Measurements from ENCODE around the gene ABHD6.
"Not testable (repeated sequence)": the region's sequence is repeated elsewhere in the genome, so short reads cannot be mapped to it uniquely, and the experiment has no call there.

The ABHD6 gene

DNA sequence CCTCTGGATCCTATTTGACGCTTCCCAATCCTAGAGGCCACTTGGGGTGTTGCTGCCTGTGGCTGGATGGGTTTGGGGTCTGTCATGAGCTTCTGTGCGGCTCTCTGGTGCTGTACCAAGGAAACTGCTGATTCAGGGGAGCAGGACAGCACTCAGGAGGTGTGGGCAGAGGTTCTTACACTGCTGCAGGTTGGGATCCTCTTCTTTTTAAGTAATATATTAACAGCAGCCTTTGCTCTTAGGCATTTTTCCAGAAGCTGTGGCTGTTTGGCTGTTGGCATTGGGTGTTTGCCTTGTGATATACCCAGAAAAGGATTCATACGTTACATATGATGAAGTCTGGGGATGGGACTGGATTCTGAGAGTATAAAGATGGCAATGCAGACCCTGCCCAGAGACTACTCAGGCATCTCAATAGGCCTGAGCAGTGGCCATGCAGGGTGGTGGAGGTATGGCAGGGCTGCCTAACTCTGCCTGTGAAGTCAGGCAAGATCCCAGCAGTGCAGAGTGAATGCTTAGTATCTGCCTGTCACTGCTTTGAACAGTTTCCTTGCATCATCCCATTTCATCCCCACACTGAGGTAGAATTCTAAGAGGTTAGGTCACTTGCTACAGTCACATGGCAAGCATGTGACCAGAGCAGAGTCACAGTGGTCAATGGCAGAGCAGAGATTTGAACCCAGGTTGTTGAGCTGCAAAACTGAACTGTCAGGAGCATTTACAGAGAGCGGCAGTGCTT is 3.9 kb downstream of the ABHD6 start:
- TF ChIP-seq, protein P1, sequence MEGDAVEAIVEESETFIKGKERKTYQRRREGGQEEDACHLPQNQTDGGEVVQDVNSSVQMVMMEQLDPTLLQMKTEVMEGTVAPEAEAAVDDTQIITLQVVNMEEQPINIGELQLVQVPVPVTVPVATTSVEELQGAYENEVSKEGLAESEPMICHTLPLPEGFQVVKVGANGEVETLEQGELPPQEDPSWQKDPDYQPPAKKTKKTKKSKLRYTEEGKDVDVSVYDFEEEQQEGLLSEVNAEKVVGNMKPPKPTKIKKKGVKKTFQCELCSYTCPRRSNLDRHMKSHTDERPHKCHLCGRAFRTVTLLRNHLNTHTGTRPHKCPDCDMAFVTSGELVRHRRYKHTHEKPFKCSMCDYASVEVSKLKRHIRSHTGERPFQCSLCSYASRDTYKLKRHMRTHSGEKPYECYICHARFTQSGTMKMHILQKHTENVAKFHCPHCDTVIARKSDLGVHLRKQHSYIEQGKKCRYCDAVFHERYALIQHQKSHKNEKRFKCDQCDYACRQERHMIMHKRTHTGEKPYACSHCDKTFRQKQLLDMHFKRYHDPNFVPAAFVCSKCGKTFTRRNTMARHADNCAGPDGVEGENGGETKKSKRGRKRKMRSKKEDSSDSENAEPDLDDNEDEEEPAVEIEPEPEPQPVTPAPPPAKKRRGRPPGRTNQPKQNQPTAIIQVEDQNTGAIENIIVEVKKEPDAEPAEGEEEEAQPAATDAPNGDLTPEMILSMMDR (conservative IDR thresholded peaks at IDR 0.05; ENCODE audit: low read depth, low read length) = no peak
- DNase-seq (ENCODE audit: low read depth) = no peak
- no peak overlapping the region for H3K4me3 ChIP-seq (ENCODE audit: low read length)

DNA sequence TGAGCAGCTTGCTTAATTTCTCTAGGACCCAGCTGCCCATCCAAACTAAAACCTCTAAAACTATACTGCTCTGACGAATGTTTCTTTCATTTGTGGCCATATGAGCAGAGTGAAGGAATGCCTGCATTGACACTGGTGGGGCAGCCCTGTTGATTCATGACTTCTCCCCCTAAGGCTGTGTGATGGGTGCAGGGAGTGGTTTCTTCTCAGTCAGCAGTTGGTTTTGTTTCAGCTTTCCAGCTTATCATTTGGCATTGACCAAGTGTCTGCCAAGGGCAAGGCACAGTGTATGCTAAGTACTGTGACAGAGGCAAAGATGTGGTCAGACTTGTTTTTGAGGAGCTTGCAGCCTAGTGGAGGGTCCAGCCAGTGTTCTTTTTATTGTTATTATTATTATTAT is 4.7 kb downstream of the ABHD6 start:
- no peak for DNase-seq (ENCODE audit: low read depth)
- H3K4me3 ChIP-seq (ENCODE audit: low read length) = no peak overlapping the region
- TF ChIP-seq, protein P1 (conservative IDR thresholded peaks at IDR 0.05; ENCODE audit: low read depth, low read length) = no peak

GRCh38 chr3:58242860-58243259 is 5.3 kb downstream of the ABHD6 start:
- H3K4me3 ChIP-seq (ENCODE audit: low read length); DNase-seq (ENCODE audit: low read depth): not testable (repeated sequence)

- H3K4me3 ChIP-seq (ENCODE audit: low read length) = no peak overlapping the region
- TF ChIP-seq, protein P1 (conservative IDR thresholded peaks at IDR 0.05; ENCODE audit: low read depth, low read length) = no peak
- no peak for DNase-seq (ENCODE audit: low read depth)
These were observed 6.5 kb downstream of the ABHD6 start for GRCh38 chr3:58243976-58244585.

DNA sequence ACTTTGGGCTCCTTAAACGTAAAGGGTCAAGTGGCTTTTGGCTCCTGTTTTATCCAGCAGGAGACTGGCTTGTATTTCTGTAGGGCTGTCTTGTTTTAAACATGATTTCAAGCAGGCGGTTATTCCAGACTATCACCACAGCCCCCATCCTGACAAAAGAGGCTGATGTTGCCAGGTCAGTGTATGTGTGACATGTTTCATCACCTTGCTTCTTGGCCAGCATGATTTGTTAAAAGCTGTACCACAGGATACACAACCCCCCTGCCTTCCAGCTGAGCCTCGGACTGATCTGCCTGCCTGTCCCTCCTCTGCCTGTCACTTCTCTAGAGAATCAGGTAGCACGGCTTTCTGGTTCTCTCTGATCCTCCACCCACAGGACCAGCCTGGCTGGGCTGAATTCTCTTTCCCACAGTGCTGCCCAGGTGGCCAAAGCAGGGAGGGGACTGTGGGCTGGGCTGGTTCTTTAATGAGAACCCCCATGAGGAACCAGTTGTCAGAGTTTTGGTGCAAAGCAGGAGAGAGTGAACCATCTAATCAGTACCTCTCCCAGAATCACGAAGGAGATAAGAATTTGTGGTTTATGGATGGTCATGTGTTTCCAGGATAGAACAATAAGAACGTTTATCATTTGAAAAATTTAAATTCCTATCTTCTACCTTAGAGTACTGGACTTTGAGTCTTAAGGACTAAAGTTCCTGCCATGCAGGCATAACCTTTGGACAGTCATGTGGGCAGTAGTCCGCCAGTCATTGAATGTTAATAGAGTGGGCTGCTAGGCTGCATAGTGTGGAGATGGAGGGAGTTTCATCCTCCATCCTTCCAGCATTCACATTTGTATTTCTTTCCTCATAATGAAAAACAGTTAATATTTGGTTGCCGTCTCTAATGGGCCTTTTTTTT is 8.8 kb downstream of the ABHD6 start:
- no peak for DNase-seq (ENCODE audit: low read depth)
- H3K4me3 ChIP-seq (ENCODE audit: low read length) = no peak overlapping the region
- TF ChIP-seq, protein P1 (conservative IDR thresholded peaks at IDR 0.05; ENCODE audit: low read depth, low read length) = no peak

DNA sequence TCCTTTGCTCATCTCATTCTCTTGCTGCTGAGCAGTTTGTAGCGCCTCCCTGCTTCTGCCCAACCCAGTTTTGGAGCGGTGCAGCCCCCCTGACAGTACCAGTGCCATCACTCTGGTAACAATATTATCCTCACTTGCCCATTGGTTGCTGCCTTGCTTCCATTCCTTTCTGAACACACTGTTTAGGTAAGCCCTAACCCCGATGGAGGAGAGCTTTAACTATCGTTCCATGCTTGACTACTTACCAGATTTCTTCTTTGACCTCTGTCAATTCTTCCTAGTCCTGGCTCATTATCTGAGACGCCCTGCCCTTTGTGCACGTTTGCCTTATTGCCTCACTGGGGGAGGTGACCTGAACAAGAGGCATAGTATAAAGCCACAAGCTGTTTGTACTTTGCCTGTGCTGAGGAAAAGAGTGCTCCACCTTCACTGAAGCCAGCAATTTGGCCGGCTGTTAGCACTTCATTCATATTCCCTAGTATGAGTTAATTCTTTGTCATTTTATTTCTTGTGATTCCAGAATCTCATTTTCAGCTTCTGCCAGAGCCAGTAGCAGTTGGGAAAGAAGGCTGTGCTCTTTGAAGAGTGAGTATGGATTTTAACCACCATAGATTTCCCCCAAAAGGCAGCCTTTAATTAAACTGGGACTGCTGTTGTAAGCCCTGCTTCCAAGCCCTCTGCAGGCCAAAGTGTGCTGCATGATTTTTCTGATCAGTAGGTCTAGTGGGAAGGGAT is 11.9 kb downstream of the ABHD6 start:
- no peak for DNase-seq (ENCODE audit: low read depth)
- TF ChIP-seq, protein P1 (conservative IDR thresholded peaks at IDR 0.05; ENCODE audit: low read depth, low read length) = peak; percentile 48
- no peak overlapping the region for H3K4me3 ChIP-seq (ENCODE audit: low read length)
